Gastroesophageal sphincter (tissue), 4 donors: ENCODE data around the gene FHIT. TPM values are rescaled to one million over a fixed set of nuclear protein-coding genes. Genes with fewer than 3 reads are reported as not detected.

Experiments
- ATAC-seq: fragments of 150-250 bp; one replicate; pipeline ENCODE4 v1.9.1; 2016; ENCODE audit warnings: mild to moderate bottlenecking, moderate library complexity
- H3K27ac ChIP-seq, 4 donors: fragments of 200-600 bp; sonication (generic) in 3 of 4; 1 replicate in 3 of 4; 2 replicates in 1 of 4; pipeline ENCODE4 v1.5.1; 2016 to 2019
- H3K27me3 ChIP-seq: fragments of 200-600 bp; sonication (generic); one replicate; pipeline ENCODE4 v1.5.1; 2019
- H3K36me3 ChIP-seq, 2 donors: fragments of 200-600 bp; sonication (generic); one replicate each; pipeline ENCODE4 v1.5.1; 2019; ENCODE audit warnings: control low read depth in 1 of 2
- H3K4me1 ChIP-seq, 3 donors: fragments of 200-600 bp; sonication (generic); 1 replicate in 2 of 3; 2 replicates in 1 of 3; pipeline ENCODE4 v1.5.1; 2016 to 2019; ENCODE audit warnings: control low read depth in 2 of 3
- H3K4me3 ChIP-seq, 2 donors: fragments of 200-600 bp; sonication (generic); one replicate each; pipeline ENCODE4 v1.5.1; 2019; ENCODE audit warnings: mild to moderate bottlenecking in 1 of 2, moderate library complexity in 1 of 2
- H3K9me3 ChIP-seq, 3 donors: fragments of 200-600 bp; sonication (generic); one replicate each; pipeline ENCODE4 v1.5.1; 2017 to 2019; ENCODE audit warnings: control low read depth in 2 of 3
- CTCF ChIP-seq, 4 experiments: fragments of 200-600 bp in 2 of 4; fragments of 450-650 bp in 2 of 4; sonication (generic) in 1 of 4; IDR thresholded peaks; one replicate each; pipeline ENCODE4 v1.5.1; 2017 to 2019; ENCODE audit warnings: antibody characterized with exemption in 4 of 4, mild to moderate bottlenecking in 2 of 4, moderate library complexity in 2 of 4
- EP300 ChIP-seq: sonication (generic); formaldehyde crosslinking; IDR thresholded peaks from one replicate; pipeline ENCODE4 v1.6.1; 2017; ENCODE audit warnings: antibody characterized with exemption, mild to moderate bottlenecking
- POLR2A ChIP-seq, 2 donors: fragments of 450-650 bp; IDR thresholded peaks; one replicate each; pipeline ENCODE4 v1.6.1; 2017; ENCODE audit warnings: antibody characterized with exemption in 2 of 2, mild to moderate bottlenecking in 2 of 2, moderate library complexity in 1 of 2
- POLR2AphosphoS5 ChIP-seq: sonication (generic); formaldehyde crosslinking; IDR thresholded peaks from one replicate; pipeline ENCODE4 v1.6.1; 2017; ENCODE audit warnings: antibody characterized with exemption
- WGBS, 2 donors: methylation state at CpG; one replicate each; pipeline ENCODE4 v1.1.5; 2018; ENCODE audit warnings: low coverage in 1 of 2; 5-methylcytosine and 5-hydroxymethylcytosine counted together
- total RNA-seq, 4 donors: library from RNA; depleted of rRNA; stranded (reverse); fragments of >200 nt; gene quantifications; one replicate each; pipeline ENCODE4 v1.1.0, GENCODE V29; 2016

FHIT gene
- total RNA-seq, 4 donors from 2014 or later, result 1.4 to 7.3 (median 3.9) TPM

DNA sequence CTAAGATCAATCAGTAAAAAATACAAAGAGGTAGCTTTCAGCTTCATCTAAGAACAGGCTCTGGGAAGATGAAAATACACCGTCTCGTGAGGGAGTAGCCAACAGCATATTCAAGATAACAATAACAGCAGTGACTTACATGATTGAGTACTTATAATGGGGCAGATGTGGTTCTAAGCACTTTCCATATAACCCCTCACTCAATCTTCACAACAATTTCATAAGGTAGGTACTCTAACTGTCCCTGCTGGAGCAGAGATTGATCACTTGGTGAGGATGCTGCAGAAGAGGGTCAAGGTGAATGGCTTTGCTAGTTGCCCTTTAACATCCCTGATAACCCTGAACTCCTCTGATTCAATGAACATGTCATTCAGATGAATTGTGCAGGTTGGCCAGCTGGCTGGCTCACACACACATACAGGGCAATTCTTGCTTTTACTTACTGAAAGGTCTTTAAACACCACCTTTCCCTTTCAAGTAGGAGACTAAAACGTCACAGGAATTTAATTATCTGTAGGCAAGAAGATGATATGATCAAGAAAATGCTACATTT, 1217.3 kb downstream of the FHIT start:
- Histone ChIP-seq H3K27ac (no peak overlapping the region), H3K27me3 (no peaks in the 10 kb centered on the region), H3K4me3 (no peak overlapping the region), H3K36me3 (no peaks in the 10 kb centered on the region), H3K4me1 (no peaks in the 10 kb centered on the region), H3K9me3 (no peaks in the 10 kb centered on the region)
- WGBS, 2 donors, result 68 to 76% methylated on average over 3 of the region's 3 CpGs
- no peak for ATAC-seq
- TF ChIP-seq CTCF (IDR thresholded peaks at IDR 0.05), result no peak
- no peak for TF ChIP-seq POLR2A (IDR thresholded peaks at IDR 0.05)
- no peak for TF ChIP-seq EP300
- TF ChIP-seq POLR2AphosphoS5, result no peak

GRCh38 chr3:60030982-60031381, 1220.3 kb downstream of the FHIT start:
- Histone ChIP-seq H3K27me3 (no peaks in the 10 kb centered on the region), H3K27ac (no peak overlapping the region), H3K4me1 (peaks cover 0 to 2% (median 0%) of the 10 kb centered on the region in 3 donors), H3K36me3 (no peaks in the 10 kb centered on the region), H3K4me3 (no peak overlapping the region), H3K9me3 (no peaks in the 10 kb centered on the region)
- 83 to 100% methylated on average over 1 of the region's 1 CpG for WGBS, 2 donors
- TF ChIP-seq CTCF (IDR thresholded peaks at IDR 0.05), result no peak
- TF ChIP-seq POLR2A (IDR thresholded peaks at IDR 0.05), result no peak
- no peak for TF ChIP-seq EP300
- no peak for TF ChIP-seq POLR2AphosphoS5
- no peak for ATAC-seq

DNA sequence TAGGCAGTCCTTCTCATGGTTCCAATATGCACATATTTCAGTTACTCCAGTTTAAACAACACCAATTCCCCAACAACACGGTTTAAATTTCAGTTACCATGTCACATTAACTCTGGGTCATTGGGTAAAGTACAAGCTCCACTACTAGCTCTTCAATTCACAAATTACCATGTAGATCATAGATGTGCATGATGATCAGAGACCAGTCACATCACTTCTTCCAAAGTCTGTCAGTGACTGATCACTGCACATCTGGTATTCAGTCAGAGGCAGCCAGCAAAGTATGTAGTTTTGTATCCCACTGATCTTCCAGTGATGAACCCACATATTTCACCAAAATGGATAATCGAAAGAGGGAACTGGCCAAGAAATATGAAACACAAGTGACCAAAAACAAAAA, 1223.0 kb downstream of the FHIT start:
- Histone ChIP-seq H3K36me3 (no peaks in the 10 kb centered on the region), H3K4me1 (peaks cover 0 to 11% (median 0%) of the 10 kb centered on the region in 3 donors), H3K27ac (no peak overlapping the region), H3K4me3 (no peak overlapping the region), H3K27me3 (no peaks in the 10 kb centered on the region), H3K9me3 (no peaks in the 10 kb centered on the region)
- WGBS, 2 donors, result 67 to 80% methylated on average over 1 to 2 of the region's 2 CpGs
- ATAC-seq, result no peak
- no peak for TF ChIP-seq EP300
- no peak for TF ChIP-seq POLR2AphosphoS5
- TF ChIP-seq CTCF (IDR thresholded peaks at IDR 0.05), result no peak
- no peak for TF ChIP-seq POLR2A (IDR thresholded peaks at IDR 0.05)

- no peak for ATAC-seq
- no peaks in the 10 kb centered on the region for H3K36me3 ChIP-seq
- H3K4me3 ChIP-seq, result no peak overlapping the region
- no peak overlapping the region for H3K27ac ChIP-seq
- H3K9me3 ChIP-seq, result no peaks in the 10 kb centered on the region
- WGBS, 2 donors, result 89 to 99% methylated on average over 7 of the region's 7 CpGs
- peaks cover 0 to 11% (median 0%) of the 10 kb centered on the region in 3 donors for H3K4me1 ChIP-seq
- H3K27me3 ChIP-seq, result no peaks in the 10 kb centered on the region
- no peak for TF ChIP-seq EP300
- no peak for TF ChIP-seq POLR2A (IDR thresholded peaks at IDR 0.05)
- no peak for TF ChIP-seq POLR2AphosphoS5
- no peak for TF ChIP-seq CTCF (IDR thresholded peaks at IDR 0.05)
These were observed 1223.9 kb downstream of the FHIT start for GRCh38 chr3:60027335-60027734.
